ENCODE results near the gene C19orf53.

The C19orf53 gene

GRCh38 chr19:13826652-13827235, 52.5 kb downstream of the C19orf53 start:
- no peak for DNase-seq (ENCODE audit: low read depth)

- no peak for DNase-seq (ENCODE audit: low read depth)
These were observed 53.4 kb downstream of the C19orf53 start for GRCh38 chr19:13827656-13828055.

Measured in HS-27A (cell line).